K562 (cell line): ENCODE measurements around the gene FAM107B. TPM values are rescaled to one million over a fixed set of nuclear protein-coding genes. Genes with fewer than 3 reads are reported as not detected.
A peak's percentile ranks its signal among the peaks of the same experiment; 100 is the strongest.

Experiments used
- ATAC-seq: fragments of 200-7000 bp; cut with Tn5 transposase; 3 replicates; pipeline ENCODE4 v1.9.1; 2020; ENCODE audit warnings: moderate library complexity
- BruUV-seq: library from RNA; stranded (reverse); fragments of 400-500 nt; replicated peaks from 2 replicates; lab custom pipeline; 2021; lab: Mats Ljungman, UMichigan
- CTCF ChIA-PET: fragments of 300-600 bp; formaldehyde crosslinking; extraction: SDS; loops from one replicate; lab custom pipeline; 2021; ENCODE audit warnings: low intra/inter-chr PET ratio; lab: Yijun Ruan, JAX
- POLR2A ChIA-PET: fragments of 300-600, 350-650 bp; sonication (Branson Sonifier 250); formaldehyde crosslinking; extraction: SDS; loops from one replicate; lab custom pipeline; 2021; ENCODE audit warnings: antibody characterized with exemption, inconsistent platforms; lab: Yijun Ruan, JAX
- DNase-seq, 4 experiments: peaks; one replicate each; pipeline versions ENCODE4 v3.0.0 to v3.0.0-alpha.2; 2011 to 2018; ENCODE audit warnings: low spot score in 3 of 4, mixed read lengths in 3 of 4; ENCODE audit errors: extremely low read depth in 1 of 4
- FAIRE-seq: peaks from 2 replicates; lab custom pipeline; 2011; peaks lifted over from hg19 to GRCh38; lab: Jason Lieb, UNC
- H2AFZ ChIP-seq: 2 replicates; pipeline ENCODE4 v1.6.0; 2011; ENCODE audit warnings: low read depth, low read length, control low read depth, inconsistent platforms
- H3K27ac ChIP-seq: fragments of 200-600 bp; 3 replicates; pipeline ENCODE4 v1.8.0; 2011; ENCODE audit warnings: low read depth, mild to moderate bottlenecking, control low read depth, inconsistent platforms, low read length, moderate library complexity, mixed read lengths; ENCODE audit errors: extremely low read depth
- H3K27me3 ChIP-seq, 2 experiments: fragments of 300-600 bp in 1 of 2; 2 replicates in 1 of 2; 3 replicates in 1 of 2; pipeline versions ENCODE4 v1.6.0 to v1.8.0; 2011; ENCODE audit warnings: inconsistent platforms in 2 of 2, low read length in 2 of 2, mild to moderate bottlenecking in 1 of 2, mixed read lengths in 1 of 2, moderate library complexity in 1 of 2; ENCODE audit not compliant: control insufficient read depth in 2 of 2, insufficient read depth in 2 of 2
- H3K36me3 ChIP-seq: fragments of 300-600 bp; 3 replicates; pipeline ENCODE4 v1.8.0; 2011; ENCODE audit warnings: mild to moderate bottlenecking, low read length, inconsistent platforms; ENCODE audit not compliant: control insufficient read depth, insufficient read depth
- H3K4me1 ChIP-seq, 2 experiments: fragments of 200-600 bp in 1 of 2; replicated peaks in 1 of 2; 2 replicates in 1 of 2; 3 replicates in 1 of 2; pipeline versions ENCODE4 v1.5.1 to v1.8.0; 2011; ENCODE audit warnings: inconsistent platforms in 2 of 2, low read length in 2 of 2, mild to moderate bottlenecking in 1 of 2, mixed read lengths in 1 of 2, moderate library complexity in 1 of 2; ENCODE audit not compliant: control insufficient read depth in 2 of 2, insufficient read depth in 2 of 2
- H3K4me2 ChIP-seq: 2 replicates; pipeline ENCODE4 v1.6.1; 2011; ENCODE audit warnings: low read length, control low read depth, inconsistent platforms, mixed read lengths; ENCODE audit not compliant: insufficient read depth
- H3K4me3 ChIP-seq: fragments of 200-600 bp; sonication (generic), shearing (Covaris generic); 2 replicates; pipeline ENCODE4 v1.5.1; 2016; ENCODE audit warnings: control low read depth, inconsistent platforms
- H3K79me2 ChIP-seq: fragments of 200-600 bp; 3 replicates; pipeline ENCODE4 v1.8.0; 2011; ENCODE audit warnings: low read length, inconsistent platforms; ENCODE audit not compliant: control insufficient read depth, insufficient read depth
- H3K9ac ChIP-seq, 2 experiments: 2 replicates each; pipeline versions ENCODE4 v1.6.0 to v1.6.1; 2011; ENCODE audit warnings: low read depth in 2 of 2, low read length in 2 of 2, control low read depth in 1 of 2, inconsistent platforms in 1 of 2, mild to moderate bottlenecking in 1 of 2, mixed read lengths in 1 of 2; ENCODE audit not compliant: insufficient read depth in 1 of 2
- H3K9me1 ChIP-seq: one replicate; pipeline ENCODE4 v1.6.0; 2011; ENCODE audit warnings: inconsistent platforms, mild to moderate bottlenecking, low read length, moderate library complexity; ENCODE audit not compliant: control insufficient read depth, insufficient read depth
- H3K9me3 ChIP-seq: replicated peaks from 2 replicates; pipeline ENCODE4 v1.5.1; 2011; ENCODE audit warnings: low read depth, low read length, inconsistent platforms; ENCODE audit not compliant: control insufficient read depth, insufficient read depth
- H4K20me1 ChIP-seq: replicated peaks from 2 replicates; pipeline ENCODE4 v1.6.1; 2011; ENCODE audit warnings: low read length, inconsistent platforms, mixed read lengths; ENCODE audit not compliant: control insufficient read depth, insufficient read depth
- NELFE ChIP-seq: IDR thresholded peaks from 2 replicates; pipeline ENCODE4 v1.6.1; 2011; ENCODE audit warnings: mild to moderate bottlenecking; ENCODE audit not compliant: insufficient read depth, insufficient read length
- ZBTB7A ChIP-seq: IDR thresholded peaks from 2 replicates; pipeline ENCODE4 v1.6.1; 2011; ENCODE audit warnings: low read depth, mild to moderate bottlenecking, low read length, moderate library complexity, borderline replicate concordance; ENCODE audit not compliant: control insufficient read depth
- WGBS: fragments of 100-300 bp; shearing (Covaris generic); methylation state at CpG from one replicate; pipeline ENCODE4 v1.1.6; 2016; ENCODE audit warnings: low coverage, mixed read lengths; ENCODE audit not compliant: insufficient coverage; ENCODE audit errors: missing lambda C conversion rate; 5-methylcytosine and 5-hydroxymethylcytosine counted together
- in situ Hi-C: fragments of 300-500 bp; cut with MboI; formaldehyde crosslinking; loops from 4 replicates; pipeline ENCODE4 v1.15.0; 2018; ENCODE audit warnings: inconsistent platforms, mixed read lengths
- intact Hi-C: fragments of 100-400 bp; cut with micrococcal nuclease; formaldehyde crosslinking; loops from 2 replicates; pipeline ENCODE4 v1.14.2; 2022
- polyA plus RNA-seq, 8 experiments: library from polyadenylated mRNA; depleted of rRNA in 4 of 8; stranded (reverse) in 5 of 8; unstranded in 3 of 8; fragments of >200 nt; fragmentation: Nextera tagmentation in 2 of 8; fragmentation: Illumina TruSeq in 1 of 8; extraction: Ambion mirVana in 2 of 8; extraction: Trizol in 1 of 8; gene quantifications; 2 replicates each; pipeline versions ENCODE4 v1.2.1 to v1.2.3, GENCODE V29; 2011 to 2014; ENCODE audit warnings: inconsistent platforms in 1 of 8, missing spikeins in 1 of 8
- total RNA-seq, 7 experiments: library from RNA; depleted of rRNA in 6 of 7; stranded (reverse); fragments of >200 nt in 6 of 7; fragmentation: Illumina TruSeq in 2 of 7; extraction: Trizol in 2 of 7; gene quantifications; 2 replicates each; pipeline versions ENCODE4 v1.2.1 to v1.2.3, GENCODE V29; 2011 to 2021; ENCODE audit warnings: low replicate concordance in 1 of 7
- TF ChIP-seq, protein P1 (sequence below): fragments of 450-650 bp; formaldehyde crosslinking; IDR thresholded peaks from 2 replicates; pipeline ENCODE4 v1.4.0; 2022; ENCODE audit warnings: missing genetic modification characterization

Gene FAM107B
- total and polyA plus RNA-seq, 9 of the 15 experiments (the other 6 are each of a cell fraction or from before 2014, with no cell fraction given) = 0.40 to 2.8 (median 1.4) TPM

GRCh38 chr10:14604181-14605142 lies 170.2 kb downstream of the FAM107B start (continued):
- TF ChIP-seq, protein P1, sequence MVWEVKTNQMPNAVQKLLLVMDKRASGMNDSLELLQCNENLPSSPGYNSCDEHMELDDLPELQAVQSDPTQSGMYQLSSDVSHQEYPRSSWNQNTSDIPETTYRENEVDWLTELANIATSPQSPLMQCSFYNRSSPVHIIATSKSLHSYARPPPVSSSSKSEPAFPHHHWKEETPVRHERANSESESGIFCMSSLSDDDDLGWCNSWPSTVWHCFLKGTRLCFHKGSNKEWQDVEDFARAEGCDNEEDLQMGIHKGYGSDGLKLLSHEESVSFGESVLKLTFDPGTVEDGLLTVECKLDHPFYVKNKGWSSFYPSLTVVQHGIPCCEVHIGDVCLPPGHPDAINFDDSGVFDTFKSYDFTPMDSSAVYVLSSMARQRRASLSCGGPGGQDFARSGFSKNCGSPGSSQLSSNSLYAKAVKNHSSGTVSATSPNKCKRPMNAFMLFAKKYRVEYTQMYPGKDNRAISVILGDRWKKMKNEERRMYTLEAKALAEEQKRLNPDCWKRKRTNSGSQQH (CRISPR knock-in tag) = peak; percentile 89
- TF ChIP-seq, all 486 proteins: peak for 20

- TF ChIP-seq NELFE (no peak), ZBTB7A (peak; percentile 26; the same call in 1 of the 2 replicates)
- Histone ChIP-seq H3K36me3 (no peaks in the 10 kb centered on the region), H3K79me2 (no peaks in the 10 kb centered on the region), H3K27me3 (peaks cover 16 to 49% of the 10 kb centered on the region in 2 experiments; a peak in 4 of 5 replicates), H3K9me3 (no peaks in the 10 kb centered on the region), H3K4me2 (peak overlapping the region; percentile 18), H4K20me1 (no peaks in the 10 kb centered on the region), H2AFZ (no peak overlapping the region), H3K9me1 (no peaks in the 10 kb centered on the region), H3K27ac (no peak overlapping the region), H3K9ac (no peak overlapping the region; a peak in 1 of 4 replicates), H3K4me3 (peak overlapping the region; percentile 25; the same call in 1 of the 2 replicates), H3K4me1 (peaks cover 0 to 12% of the 10 kb centered on the region in 2 experiments; a peak in 2 of 5 replicates)
- 17% methylated on average over 27 of the region's 58 CpGs for WGBS
- intact Hi-C loops = no loop called here
- ATAC-seq = no peak
- ChIA-PET CTCF (no interaction called here), POLR2A (interaction anchor here (0.6 kb wide), 1 partner anchor 1627 kb away, joined by 3 read pairs; no protein-coding TSS in a partner anchor)
- in situ Hi-C loops = no loop called here
- BruUV-seq = no TSS peak
- no peak for FAIRE-seq
- no peak for DNase-seq
These were observed 171.1 kb downstream of the FAM107B start for GRCh38 chr10:14603534-14604102.
